ENCODE results near the gene DNM1.

DNM1 gene

GRCh38 chr9:128245421-128246151 is 42.4 kb downstream of the DNM1 start:
- in situ Hi-C loops (cut with MboI; ENCODE audit: low pct_unique_long_range_greater_than_20kb, low sequenced_read_pairs, unreplicated experiment): no loop called here

GRCh38 chr9:128246471-128246870 is 43.3 kb downstream of the DNM1 start:
- TF ChIP-seq CTCF (IDR thresholded peaks at IDR 0.05; ENCODE audit: extremely low read depth, insufficient read depth, missing control alignments): no peak
- in situ Hi-C loops (cut with MboI; ENCODE audit: low pct_unique_long_range_greater_than_20kb, low sequenced_read_pairs, unreplicated experiment): no loop called here
- DNase-seq (ENCODE audit: low spot score): no peak

More at GRCh38 chr9:128245421-128246151, 42.4 kb downstream of the DNM1 start:
- DNase-seq (ENCODE audit: low spot score): no peak
- TF ChIP-seq CTCF (IDR thresholded peaks at IDR 0.05; ENCODE audit: extremely low read depth, insufficient read depth, missing control alignments): no peak

- no peak for TF ChIP-seq CTCF (IDR thresholded peaks at IDR 0.05; ENCODE audit: extremely low read depth, insufficient read depth, missing control alignments)
- DNase-seq (ENCODE audit: low spot score): no peak
- in situ Hi-C loops (cut with MboI; ENCODE audit: low pct_unique_long_range_greater_than_20kb, low sequenced_read_pairs, unreplicated experiment): no loop called here
Measured at GRCh38 chr9:128247226-128247803, 44.1 kb downstream of the DNM1 start.

- in situ Hi-C loops (cut with MboI; ENCODE audit: low pct_unique_long_range_greater_than_20kb, low sequenced_read_pairs, unreplicated experiment): no loop called here
- no peak for TF ChIP-seq CTCF (IDR thresholded peaks at IDR 0.05; ENCODE audit: extremely low read depth, insufficient read depth, missing control alignments)
- DNase-seq (ENCODE audit: low spot score): no peak
Measured at GRCh38 chr9:128249558-128249907, 46.4 kb downstream of the DNM1 start.

GRCh38 chr9:128249908-128250838 is 47.0 kb downstream of the DNM1 start:
- peak; percentile 100 for DNase-seq (ENCODE audit: low spot score)
- in situ Hi-C loops (cut with MboI; ENCODE audit: low pct_unique_long_range_greater_than_20kb, low sequenced_read_pairs, unreplicated experiment): no loop called here
- TF ChIP-seq CTCF (IDR thresholded peaks at IDR 0.05; ENCODE audit: extremely low read depth, insufficient read depth, missing control alignments): no peak

- TF ChIP-seq CTCF (IDR thresholded peaks at IDR 0.05; ENCODE audit: extremely low read depth, insufficient read depth, missing control alignments): no peak
- DNase-seq (ENCODE audit: low spot score): no peak
- in situ Hi-C loops (cut with MboI; ENCODE audit: low pct_unique_long_range_greater_than_20kb, low sequenced_read_pairs, unreplicated experiment): no loop called here
Measured at GRCh38 chr9:128250839-128251731, 47.9 kb downstream of the DNM1 start.

Measured in GM13977 (cell line).